Measurements from ENCODE around the gene MED16. TPM values are rescaled to one million over a fixed set of nuclear protein-coding genes. Genes with fewer than 3 reads are reported as not detected.

MED16 gene
- total RNA-seq, 4 donors from 2014 or later: 58.1 to 158 (median 78.4) TPM

DNA sequence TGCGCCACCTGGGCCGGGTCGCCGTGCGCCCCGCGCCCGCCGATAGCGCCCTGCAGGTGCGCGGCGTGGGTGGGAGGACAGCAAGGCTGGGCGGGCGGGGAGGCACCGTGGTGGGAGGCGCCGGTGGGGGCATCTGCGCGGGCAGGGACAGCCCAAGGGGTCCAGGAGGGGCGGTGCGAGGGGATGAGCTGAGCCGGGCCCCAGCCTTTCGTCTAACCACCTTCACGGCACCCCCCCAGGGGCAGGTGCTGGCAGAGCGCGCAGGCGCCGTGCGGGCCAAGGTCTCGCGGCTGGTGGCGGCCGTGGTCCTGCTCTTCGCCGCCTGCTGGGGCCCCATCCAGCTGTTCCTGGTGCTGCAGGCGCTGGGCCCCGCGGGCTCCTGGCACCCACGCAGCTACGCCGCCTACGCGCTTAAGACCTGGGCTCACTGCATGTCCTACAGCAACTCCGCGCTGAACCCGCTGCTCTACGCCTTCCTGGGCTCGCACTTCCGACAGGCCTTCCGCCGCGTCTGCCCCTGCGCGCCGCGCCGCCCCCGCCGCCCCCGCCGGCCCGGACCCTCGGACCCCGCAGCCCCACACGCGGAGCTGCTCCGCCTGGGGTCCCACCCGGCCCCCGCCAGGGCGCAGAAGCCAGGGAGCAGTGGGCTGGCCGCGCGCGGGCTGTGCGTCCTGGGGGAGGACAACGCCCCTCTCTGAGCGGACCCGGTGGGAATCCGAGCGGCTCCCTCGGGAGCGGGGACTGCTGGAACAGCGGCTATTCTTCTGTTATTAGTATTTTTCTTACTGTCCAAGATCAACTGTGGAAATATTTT is 27.3 kb upstream of the MED16 start:
- no peak overlapping the region for H3K27ac ChIP-seq
- DNase-seq: no peak
- peaks cover 13 to 56% (median 45%) of the 10 kb centered on the region in 4 donors for H3K4me1 ChIP-seq
- H3K4me3 ChIP-seq: peak overlapping the region in 2 of 4 donors; percentile 26 to 30
- no peak for TF ChIP-seq POLR2AphosphoS5 (IDR thresholded peaks at IDR 0.05)
- TF ChIP-seq CTCF (IDR thresholded peaks at IDR 0.05): no peak
- no peak for TF ChIP-seq POLR2A (IDR thresholded peaks at IDR 0.05)
- no peak for TF ChIP-seq EP300 (IDR thresholded peaks at IDR 0.05; ENCODE audit: low read depth)
- intact Hi-C loops (cut with DNase I; ENCODE audit: low total_unique reads): loop anchor here (10.0 kb wide), 1 partner anchor 185 kb away; the partner anchor contains the start of gene GPX4
- in situ Hi-C loops (cut with MboI; ENCODE audit: low pct_ligation_motif_present in 1 of 4, low pct_unique_long_range_greater_than_20kb in 1 of 4, low sequenced_read_pairs in 3 of 4): loop anchor here (5.0 to 10.0 kb wide), 5 partner anchors 62 to 155 kb away; partner anchors contain the start of genes WDR18 (in 4 of the 4), CFD (in 3 of the 4) and ELANE (in 1 of the 4)
- H3K36me3 ChIP-seq: no peaks in the 10 kb centered on the region
- H3K27me3 ChIP-seq: peaks cover 55% of the 10 kb centered on the region
- no peaks in the 10 kb centered on the region for H3K9me3 ChIP-seq
- 1 to 10% methylated on average over 2 to 53 of the region's 84 CpGs for WGBS, 2 donors (ENCODE audit: low coverage in 1 of 2)

DNA sequence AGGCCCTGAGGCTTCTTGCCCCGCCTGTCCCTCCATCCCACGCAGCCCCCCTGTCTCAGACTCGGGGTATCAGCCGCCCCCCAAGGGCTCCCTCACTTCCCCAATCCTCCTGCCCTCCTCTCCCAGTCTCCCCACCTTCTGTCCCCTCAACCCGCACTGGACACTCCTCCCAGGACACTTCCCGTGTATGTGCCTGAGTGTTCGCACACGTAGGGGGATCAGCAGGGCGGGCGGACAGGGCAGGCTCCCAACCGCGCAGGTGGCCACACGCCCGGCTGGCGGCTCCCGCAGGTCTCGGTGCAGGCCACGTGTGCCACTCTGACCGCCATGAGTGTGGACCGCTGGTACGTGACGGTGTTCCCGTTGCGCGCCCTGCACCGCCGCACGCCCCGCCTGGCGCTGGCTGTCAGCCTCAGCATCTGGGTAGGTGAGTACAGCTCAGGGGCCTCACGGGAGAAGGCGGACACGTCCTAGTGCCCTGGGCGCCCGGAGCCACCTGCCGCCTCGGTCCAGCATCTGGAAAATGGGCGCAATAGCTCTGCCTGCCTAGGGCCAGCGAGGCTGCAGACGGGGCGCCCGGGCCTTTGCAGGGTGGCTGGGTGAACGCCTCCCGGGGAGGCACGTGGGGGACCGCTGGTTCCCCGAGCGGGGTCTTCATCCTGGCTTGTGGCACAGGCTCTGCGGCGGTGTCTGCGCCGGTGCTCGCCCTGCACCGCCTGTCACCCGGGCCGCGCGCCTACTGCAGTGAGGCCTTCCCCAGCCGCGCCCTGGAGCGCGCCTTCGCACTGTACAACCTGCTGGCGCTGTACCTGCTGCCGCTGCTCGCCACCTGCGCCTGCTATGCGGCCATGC is 26.4 kb upstream of the MED16 start:
- WGBS, 2 donors (ENCODE audit: low coverage in 1 of 2): 1% methylated on average over 42 of the region's 68 CpGs; no CpG with 5 or more reads in 1 of the 2 donors
- peaks cover 13 to 49% (median 38%) of the 10 kb centered on the region in 4 donors for H3K4me1 ChIP-seq
- TF ChIP-seq POLR2A (IDR thresholded peaks at IDR 0.05): no peak
- TF ChIP-seq EP300 (IDR thresholded peaks at IDR 0.05; ENCODE audit: low read depth): no peak
- no peak for TF ChIP-seq POLR2AphosphoS5 (IDR thresholded peaks at IDR 0.05)
- TF ChIP-seq CTCF (IDR thresholded peaks at IDR 0.05): no peak
- no peak overlapping the region for H3K27ac ChIP-seq
- in situ Hi-C loops (cut with MboI; ENCODE audit: low pct_ligation_motif_present in 1 of 4, low pct_unique_long_range_greater_than_20kb in 1 of 4, low sequenced_read_pairs in 3 of 4) (loop anchor here (5.0 to 10.0 kb wide), 5 partner anchors 62 to 155 kb away; partner anchors contain the start of genes WDR18 (in 4 of the 4), CFD (in 3 of the 4) and ELANE (in 1 of the 4)), intact Hi-C loops (cut with DNase I; ENCODE audit: low total_unique reads) (loop anchor here (5.0 to 10.0 kb wide), 3 partner anchors 57 to 275 kb away; partner anchors contain the start of gene GPX4)
- no peak for DNase-seq
- no peaks in the 10 kb centered on the region for H3K9me3 ChIP-seq
- peaks cover 55% of the 10 kb centered on the region for H3K27me3 ChIP-seq
- H3K36me3 ChIP-seq: no peaks in the 10 kb centered on the region
- peak overlapping the region in 2 of 4 donors; percentile 26 to 30 for H3K4me3 ChIP-seq

GRCh38 chr19:918481-919198 is 25.7 kb upstream of the MED16 start:
- Histone ChIP-seq H3K4me1 (peaks cover 13 to 45% (median 40%) of the 10 kb centered on the region in 4 donors), H3K27ac (no peak overlapping the region), H3K36me3 (no peaks in the 10 kb centered on the region), H3K27me3 (peaks cover 55% of the 10 kb centered on the region), H3K4me3 (no peak overlapping the region), H3K9me3 (no peaks in the 10 kb centered on the region)
- in situ Hi-C loops (cut with MboI; ENCODE audit: low pct_ligation_motif_present in 1 of 4, low pct_unique_long_range_greater_than_20kb in 1 of 4, low sequenced_read_pairs in 3 of 4): no loop called here
- intact Hi-C loops (cut with DNase I; ENCODE audit: low total_unique reads): loop anchor here (5.0 to 10.0 kb wide), 2 partner anchors 56 to 276 kb away; no protein-coding TSS in a partner anchor
- WGBS, 2 donors (ENCODE audit: low coverage in 1 of 2): 3% methylated on average over 47 of the region's 58 CpGs; no CpG with 5 or more reads in 1 of the 2 donors
- TF ChIP-seq POLR2AphosphoS5 (IDR thresholded peaks at IDR 0.05): no peak
- TF ChIP-seq CTCF (IDR thresholded peaks at IDR 0.05): no peak
- no peak for TF ChIP-seq POLR2A (IDR thresholded peaks at IDR 0.05)
- no peak for TF ChIP-seq EP300 (IDR thresholded peaks at IDR 0.05; ENCODE audit: low read depth)
- DNase-seq: no peak

Data from transverse colon (tissue), 4 donors.